A549 (cell line): ENCODE results near the gene NEUROD4. TPM values are rescaled to one million over a fixed set of nuclear protein-coding genes. Genes with fewer than 3 reads are reported as not detected.

ENCODE experiments used
- ATAC-seq, 2 experiments: fragments of 200-7000 bp in 1 of 2; fragments of >200 bp in 1 of 2; cut with Nextera tagmentation in 1 of 2; cut with Tn5 transposase in 1 of 2; 3 replicates each; pipeline versions ENCODE4 v1.8.0 to v1.9.1; 2018 to 2020; ENCODE audit warnings: mild to moderate bottlenecking in 1 of 2, moderate library complexity in 1 of 2
- CTCF ChIA-PET: fragments of 300-600 bp; sonication (Branson Sonifier 250); formaldehyde crosslinking; extraction: SDS; loops from one replicate; lab custom pipeline; 2021; ENCODE audit warnings: antibody characterized with exemption, inconsistent platforms; lab: Yijun Ruan, JAX
- POLR2A ChIA-PET: fragments of 350-600 bp; formaldehyde crosslinking; extraction: SDS; loops from one replicate; lab custom pipeline; 2021; ENCODE audit warnings: antibody characterized with exemption, inconsistent platforms; lab: Yijun Ruan, JAX
- DNase-seq, 2 experiments: peaks; one replicate each; pipeline versions ENCODE4 v3.0.0 to v3.0.0-alpha.2; 2011 to 2016; ENCODE audit warnings: low read depth in 1 of 2, low spot score in 1 of 2
- FAIRE-seq: peaks from 2 replicates; lab custom pipeline; 2011; peaks lifted over from hg19 to GRCh38; lab: Jason Lieb, UNC
- H3K27ac ChIP-seq, 2 experiments: fragments of >200 bp; sonication (Bioruptor Twin); formaldehyde crosslinking; 3 replicates each; pipeline ENCODE4 v1.5.1; 2016 to 2017
- H3K4me1 ChIP-seq: fragments of >200 bp; sonication (Bioruptor Twin); formaldehyde crosslinking; 3 replicates; pipeline ENCODE4 v1.6.1; 2016
- H3K4me2 ChIP-seq: fragments of >200 bp; sonication (Bioruptor Twin); formaldehyde crosslinking; 3 replicates; pipeline ENCODE4 v1.6.1; 2016
- H3K4me3 ChIP-seq: fragments of >200 bp; sonication (Bioruptor Twin); formaldehyde crosslinking; 3 replicates; pipeline ENCODE4 v1.5.1; 2016
- H3K9me3 ChIP-seq: fragments of >200 bp; sonication (Bioruptor Twin); formaldehyde crosslinking; 3 replicates; pipeline ENCODE4 v1.6.1; 2016
- BHLHE40 ChIP-seq: IDR thresholded peaks from 2 replicates; pipeline ENCODE4 v1.6.1; 2012; ENCODE audit warnings: low read depth, low read length, inconsistent platforms
- CHD4 ChIP-seq: fragments of 200-600 bp; sonication (generic); IDR thresholded peaks from 2 replicates; pipeline ENCODE4 v1.6.1; 2016; ENCODE audit warnings: antibody characterized with exemption, mild to moderate bottlenecking, borderline replicate concordance
- EHMT2 ChIP-seq: fragments of 200-600 bp; sonication (generic); IDR thresholded peaks from 2 replicates; pipeline ENCODE4 v1.6.1; 2016; ENCODE audit warnings: antibody characterized with exemption, low read depth, mild to moderate bottlenecking, moderate library complexity
- FOSB ChIP-seq: fragments of 250-450 bp; sonication (Bioruptor Pico); IDR thresholded peaks from 2 replicates; pipeline ENCODE4 v1.5.0; 2020; ENCODE audit warnings: mild to moderate bottlenecking, moderate library complexity
- FOSL2 ChIP-seq, 2 experiments: fragments of 450-650 bp in 1 of 2; fragments of >200 bp in 1 of 2; sonication (Bioruptor Twin) in 1 of 2; formaldehyde crosslinking; IDR thresholded peaks; 2 replicates each; pipeline versions ENCODE4 v1.5.0 to v1.6.1; 2016 to 2020; ENCODE audit warnings: mild to moderate bottlenecking in 1 of 2, moderate library complexity in 1 of 2
- HDAC2 ChIP-seq: fragments of 200-600 bp; sonication (generic); IDR thresholded peaks from 2 replicates; pipeline ENCODE4 v1.6.1; 2016
- HES2 ChIP-seq: fragments of >200 bp; sonication (Bioruptor Twin); formaldehyde crosslinking; IDR thresholded peaks from 2 replicates; pipeline ENCODE4 v1.6.1; 2016
- JUN ChIP-seq, 2 experiments: fragments of >200 bp; sonication (Bioruptor Twin); formaldehyde crosslinking; IDR thresholded peaks; 2 replicates in 1 of 2; 3 replicates in 1 of 2; pipeline ENCODE4 v1.6.1; 2016 to 2017
- JUNB ChIP-seq: fragments of >200 bp; sonication (Bioruptor Twin); formaldehyde crosslinking; IDR thresholded peaks from 2 replicates; pipeline ENCODE4 v1.6.1; 2016
- MAFK ChIP-seq: fragments of 450-650 bp; IDR thresholded peaks from 2 replicates; pipeline ENCODE4 v1.6.1; 2014; ENCODE audit not compliant: partially characterized antibody
- NPAS2 ChIP-seq: fragments of 250-450 bp; sonication (Bioruptor Pico); IDR thresholded peaks from 2 replicates; pipeline ENCODE4 v1.8.0; 2022; ENCODE audit warnings: mild to moderate bottlenecking, moderate library complexity, borderline replicate concordance
- PBX3 ChIP-seq: IDR thresholded peaks from 2 replicates; pipeline ENCODE4 v1.6.1; 2012
- RARB ChIP-seq: fragments of 250-450 bp; sonication (Bioruptor Pico); IDR thresholded peaks from 2 replicates; pipeline ENCODE4 v1.8.0; 2021; ENCODE audit warnings: mild to moderate bottlenecking, moderate library complexity
- REST ChIP-seq: fragments of 200-600 bp; sonication (generic); IDR thresholded peaks from 2 replicates; pipeline ENCODE4 v1.6.1; 2016; ENCODE audit warnings: antibody characterized with exemption, mild to moderate bottlenecking, moderate library complexity
- RNF2 ChIP-seq: fragments of 200-600 bp; sonication (generic); IDR thresholded peaks from 2 replicates; pipeline ENCODE4 v1.6.1; 2016; ENCODE audit warnings: low read depth, mild to moderate bottlenecking, antibody characterized with exemption, moderate library complexity, borderline replicate concordance
- SMC3 ChIP-seq: fragments of >200 bp; sonication (Bioruptor Twin); formaldehyde crosslinking; IDR thresholded peaks from 3 replicates; pipeline ENCODE4 v1.6.1; 2018; ENCODE audit warnings: inconsistent platforms
- SREBF2 ChIP-seq: fragments of 450-650 bp; IDR thresholded peaks from 2 replicates; pipeline ENCODE4 v1.6.1; 2014; ENCODE audit warnings: mild to moderate bottlenecking, moderate library complexity
- TFCP2L1 ChIP-seq: fragments of 250-450 bp; sonication (Bioruptor Pico); IDR thresholded peaks from 2 replicates; pipeline ENCODE4 v1.5.0; 2021; ENCODE audit warnings: mild to moderate bottlenecking
- ZFP36 ChIP-seq: fragments of 450-650 bp; IDR thresholded peaks from 2 replicates; pipeline ENCODE4 v1.6.1; 2014; ENCODE audit warnings: borderline replicate concordance; ENCODE audit not compliant: partially characterized antibody
- WGBS: methylation state at CpG from one replicate; pipeline ENCODE4 v1.1.6; 2017; ENCODE audit errors: missing lambda C conversion rate; 5-methylcytosine and 5-hydroxymethylcytosine counted together
- polyA minus RNA-seq: library from RNA; depleted of rRNA, polyadenylated mRNA; stranded (reverse); fragments of >200 nt; gene quantifications from 2 replicates; pipeline ENCODE4 v1.2.3, GENCODE V29; 2011; rRNA and poly(A)+ RNA removed
- polyA plus RNA-seq, 4 experiments: library from polyadenylated mRNA; depleted of rRNA in 3 of 4; stranded (reverse); fragments of >200 nt; fragmentation: RNase III in 1 of 4; extraction: RNeasy Plus Mini Kit Qiagen cat#74134 plus additional on column Dnase treatment in 1 of 4; gene quantifications; 2 replicates in 3 of 4; 3 replicates in 1 of 4; pipeline ENCODE4 v1.2.3, GENCODE V29; 2011 to 2017

Gene NEUROD4
- polyA plus RNA-seq (2011; rRNA removed) (not detected in 2 replicates), polyA plus RNA-seq (2017; fragmentation: RNase III; extraction: RNeasy Plus Mini Kit Qiagen cat#74134 plus additional on column Dnase treatment) (not detected in 3 replicates), polyA minus RNA-seq (not detected in 2 replicates)
- not detected in 2 replicates for polyA plus RNA-seq (2012; cell fraction: cytosol; rRNA removed)
- not detected in 2 replicates for polyA plus RNA-seq (2012; cell fraction: nucleus; rRNA removed)

- 10% methylated on average over 13 of the region's 13 CpGs for WGBS
- TF ChIP-seq BHLHE40 (no peak), RNF2 (no peak), RARB (CRISPR knock-in tag) (no peak), PBX3 (no peak), EHMT2 (0 out of 2 replicates have a peak, but pooled peaks have one; percentile 40), REST (peak; percentile 90)
- DNase-seq (peak in 1 of 2 experiments; percentile 58), ATAC-seq (peak; percentile 97), FAIRE-seq (no peak)
- Histone ChIP-seq H3K4me3 (no peak within 1 kb of the TSS), H3K4me2 (peak within 1 kb of the TSS; percentile 40), H3K4me1 (no peaks in the 10 kb centered on the region), H3K27ac (no peak within 1 kb of the TSS), H3K9me3 (no peaks in the 10 kb centered on the region)
- ChIA-PET CTCF (interaction anchor here (1.2 kb wide), 1 partner anchor 27 kb away, joined by 5 read pairs; no protein-coding TSS in a partner anchor), POLR2A (no interaction called here)
Measured at GRCh38 chr12:55019784-55020183, at the start of gene NEUROD4. NEUROD4 (plus strand) TSS chr12:55019974; CDS start chr12:55026440, 6,466 bp downstream.

GRCh38 chr12:54970741-54971140, 49.0 kb upstream of the NEUROD4 start:
- TF ChIP-seq CHD4 = no peak
- TF ChIP-seq SMC3 = no peak
- no peak for TF ChIP-seq TFCP2L1 (CRISPR knock-in tag)
- TF ChIP-seq SREBF2 = no peak
- no peak for TF ChIP-seq ZFP36
- TF ChIP-seq REST = no peak
- TF ChIP-seq FOSB = no peak
- TF ChIP-seq RNF2 = no peak
- TF ChIP-seq JUNB = no peak
- TF ChIP-seq EHMT2 = no peak
- no peak for TF ChIP-seq HES2
- no peak for TF ChIP-seq NPAS2 (CRISPR knock-in tag)
- no peak for TF ChIP-seq MAFK
- TF ChIP-seq HDAC2 = no peak
- no peak for TF ChIP-seq JUN (IDR thresholded peaks at IDR 0.05)
- no peak for TF ChIP-seq FOSL2 (IDR thresholded peaks at IDR 0.05)
- no peak for TF ChIP-seq FOSL2 (CRISPR knock-in tag; IDR thresholded peaks at IDR 0.05)
- H3K4me2 ChIP-seq = no peak overlapping the region
- POLR2A ChIA-PET = no interaction called here

More at GRCh38 chr12:54970741-54971140, 49.0 kb upstream of the NEUROD4 start:
- no peaks in the 10 kb centered on the region for H3K4me1 ChIP-seq
- FAIRE-seq (no peak), ATAC-seq (no peak), DNase-seq (no peak)
- WGBS = 48% methylated on average over 3 of the region's 3 CpGs
- CTCF ChIA-PET = interaction anchor here (0.6 to 4.4 kb wide), 7 partner anchors 12 to 257 kb away, joined by 3 to 14 read pairs (median 4); no protein-coding TSS in a partner anchor
- H3K27ac ChIP-seq = no peak overlapping the region
- no peaks in the 10 kb centered on the region for H3K9me3 ChIP-seq
- H3K4me3 ChIP-seq = no peak overlapping the region
